Smooth muscle cell (in vitro differentiated cells): Measurements from ENCODE around the gene RFNG. TPM values are rescaled to one million over a fixed set of nuclear protein-coding genes. Genes with fewer than 3 reads are reported as not detected.

Source experiments
- DNase-seq: peaks from one replicate; lab custom pipeline; 2025; ENCODE audit not compliant: unreplicated experiment; lab: John Stamatoyannopoulos, UW
- H2AFZ ChIP-seq: fragments of 200-600 bp; sonication (generic); 2 replicates; pipeline ENCODE4 v1.6.0; 2016; ENCODE audit warnings: antibody characterized with exemption, low read depth, mild to moderate bottlenecking
- H3F3A ChIP-seq: fragments of 200-600 bp; sonication (generic); 2 replicates; pipeline ENCODE4 v1.6.0; 2017; ENCODE audit warnings: antibody characterized with exemption, low read depth
- H3K27ac ChIP-seq: fragments of 200-600 bp; sonication (generic); 2 replicates; pipeline ENCODE4 v1.5.1; 2016; ENCODE audit warnings: low read depth, mild to moderate bottlenecking
- H3K27me3 ChIP-seq: fragments of 200-600 bp; sonication (generic); 2 replicates; pipeline ENCODE4 v1.6.1; 2016; ENCODE audit warnings: low read depth, mild to moderate bottlenecking
- H3K36me3 ChIP-seq: fragments of 200-600 bp; sonication (generic); 2 replicates; pipeline ENCODE4 v1.5.1; 2016; ENCODE audit warnings: low read depth
- H3K4me1 ChIP-seq: fragments of 200-600 bp; sonication (generic); 2 replicates; pipeline ENCODE4 v1.5.1; 2016; ENCODE audit warnings: low read depth
- H3K4me2 ChIP-seq: fragments of 200-600 bp; sonication (generic); 2 replicates; pipeline ENCODE4 v1.6.0; 2016; ENCODE audit warnings: mild to moderate bottlenecking
- H3K4me3 ChIP-seq: fragments of 200-600 bp; sonication (generic); 2 replicates; pipeline ENCODE4 v1.5.1; 2016; ENCODE audit warnings: mild to moderate bottlenecking
- H3K79me2 ChIP-seq: fragments of 200-600 bp; sonication (generic); 2 replicates; pipeline ENCODE4 v1.6.0; 2016; ENCODE audit warnings: low read depth, mild to moderate bottlenecking
- H3K9ac ChIP-seq: fragments of 200-600 bp; sonication (generic); 2 replicates; pipeline ENCODE4 v1.6.0; 2016; ENCODE audit warnings: low read depth
- H3K9me3 ChIP-seq: fragments of 200-600 bp; sonication (generic); replicated peaks from 2 replicates; pipeline ENCODE4 v1.5.1; 2016; ENCODE audit warnings: low read depth
- H4K20me1 ChIP-seq: fragments of 200-600 bp; sonication (generic); 2 replicates; pipeline ENCODE4 v1.6.0; 2016; ENCODE audit warnings: low read depth
- WGBS: methylation state at CpG from one replicate; pipeline ENCODE4 v1.1.7; 2016; ENCODE audit warnings: low lambda C conversion rate; 5-methylcytosine and 5-hydroxymethylcytosine counted together
- polyA plus RNA-seq: library from polyadenylated mRNA; unstranded; fragments of >200 nt; fragmentation: Nextera tagmentation; extraction: Ambion mirVana; gene quantifications from 2 replicates; pipeline ENCODE4 v1.2.1, GENCODE V29; 2016
- total RNA-seq: library from RNA; depleted of rRNA; stranded (reverse); fragments of >200 nt; gene quantifications from 2 replicates; pipeline ENCODE4 v1.2.3, GENCODE V29; 2014
- TF ChIP-seq, protein P1 (sequence below): fragments of 200-600 bp; sonication (generic); IDR thresholded peaks from 2 replicates; pipeline ENCODE4 v1.5.1; 2017; ENCODE audit warnings: borderline replicate concordance, mild to moderate bottlenecking, antibody characterized with exemption; ENCODE audit not compliant: insufficient read depth, poor library complexity, severe bottlenecking

The RFNG gene
- total and polyA plus RNA-seq, 2 experiments from 2014 or later = 27.1 to 54.9 TPM

DNA sequence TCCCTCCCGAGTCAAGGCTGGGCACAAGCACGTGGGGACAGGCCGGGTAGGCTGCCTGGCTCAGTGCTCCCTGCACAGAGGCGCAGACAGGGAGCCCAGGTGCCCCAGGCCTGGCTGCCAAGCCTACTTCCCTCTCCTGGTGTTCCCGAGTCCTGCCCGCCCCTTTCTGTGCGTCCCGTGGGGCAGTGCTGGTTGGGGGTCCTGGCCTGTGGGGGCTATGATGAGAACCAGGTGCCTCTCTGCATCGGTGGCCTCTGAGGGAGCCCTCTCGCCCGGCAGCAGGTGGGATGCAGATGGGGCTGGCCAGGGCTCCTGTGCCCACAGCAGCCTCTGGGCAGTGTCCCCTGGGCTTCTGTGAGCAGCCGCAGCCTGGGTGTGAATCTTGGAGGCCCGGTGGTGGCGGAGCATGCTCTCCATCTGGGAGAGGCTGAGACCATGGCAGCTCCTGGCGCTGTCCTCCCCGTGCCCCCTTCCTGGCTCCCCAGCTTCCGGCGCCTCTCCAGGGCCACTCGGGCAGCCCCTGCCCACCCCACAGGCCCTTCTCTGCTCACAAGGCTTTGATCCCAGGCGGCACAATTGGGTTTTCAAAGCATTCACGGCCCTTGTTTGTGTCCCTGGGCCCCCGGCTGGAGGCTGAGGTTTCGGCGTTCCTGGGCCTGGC, 36.2 kb downstream of the RFNG start:
- DNase-seq = no peak
- H3K4me1 ChIP-seq = no peaks in the 10 kb centered on the region
- H3K79me2 ChIP-seq = no peaks in the 10 kb centered on the region
- H4K20me1 ChIP-seq = peaks cover 10% of the 10 kb centered on the region
- H3K9ac ChIP-seq = no peak overlapping the region
- H3K4me2 ChIP-seq = no peak overlapping the region
- no peak overlapping the region for H3K27ac ChIP-seq
- H3K4me3 ChIP-seq = no peak overlapping the region
- H2AFZ ChIP-seq = no peak overlapping the region
- no peaks in the 10 kb centered on the region for H3F3A ChIP-seq
- no peaks in the 10 kb centered on the region for H3K9me3 ChIP-seq
- TF ChIP-seq, protein P1, sequence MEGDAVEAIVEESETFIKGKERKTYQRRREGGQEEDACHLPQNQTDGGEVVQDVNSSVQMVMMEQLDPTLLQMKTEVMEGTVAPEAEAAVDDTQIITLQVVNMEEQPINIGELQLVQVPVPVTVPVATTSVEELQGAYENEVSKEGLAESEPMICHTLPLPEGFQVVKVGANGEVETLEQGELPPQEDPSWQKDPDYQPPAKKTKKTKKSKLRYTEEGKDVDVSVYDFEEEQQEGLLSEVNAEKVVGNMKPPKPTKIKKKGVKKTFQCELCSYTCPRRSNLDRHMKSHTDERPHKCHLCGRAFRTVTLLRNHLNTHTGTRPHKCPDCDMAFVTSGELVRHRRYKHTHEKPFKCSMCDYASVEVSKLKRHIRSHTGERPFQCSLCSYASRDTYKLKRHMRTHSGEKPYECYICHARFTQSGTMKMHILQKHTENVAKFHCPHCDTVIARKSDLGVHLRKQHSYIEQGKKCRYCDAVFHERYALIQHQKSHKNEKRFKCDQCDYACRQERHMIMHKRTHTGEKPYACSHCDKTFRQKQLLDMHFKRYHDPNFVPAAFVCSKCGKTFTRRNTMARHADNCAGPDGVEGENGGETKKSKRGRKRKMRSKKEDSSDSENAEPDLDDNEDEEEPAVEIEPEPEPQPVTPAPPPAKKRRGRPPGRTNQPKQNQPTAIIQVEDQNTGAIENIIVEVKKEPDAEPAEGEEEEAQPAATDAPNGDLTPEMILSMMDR = no peak
- H3K27me3 ChIP-seq = no peaks in the 10 kb centered on the region
- H3K36me3 ChIP-seq = no peaks in the 10 kb centered on the region
- 87% methylated on average over 21 of the region's 24 CpGs for WGBS

DNA sequence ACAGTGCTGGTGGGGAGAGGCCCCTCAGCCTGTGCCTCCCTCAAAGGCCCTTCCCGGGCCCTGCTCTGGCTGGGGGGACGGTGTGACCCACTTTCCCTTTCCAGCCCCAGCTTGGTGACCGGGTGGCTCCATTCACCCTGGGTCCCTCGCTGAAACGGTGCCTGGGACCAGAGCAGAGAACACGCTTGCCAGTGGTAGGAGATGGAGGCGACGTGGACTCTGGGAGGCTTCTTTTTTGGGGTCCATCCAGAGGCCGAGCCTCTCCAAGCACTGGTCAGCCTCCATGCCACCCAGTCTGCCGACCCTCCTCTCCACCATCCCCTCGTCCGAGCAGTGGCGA, 36.7 kb downstream of the RFNG start:
- peaks cover 5% of the 10 kb centered on the region for H4K20me1 ChIP-seq
- no peak overlapping the region for H2AFZ ChIP-seq
- TF ChIP-seq, protein P1 = no peak
- H3K36me3 ChIP-seq = no peaks in the 10 kb centered on the region
- no peak overlapping the region for H3K4me3 ChIP-seq
- no peak for DNase-seq
- H3K9ac ChIP-seq = no peak overlapping the region
- no peaks in the 10 kb centered on the region for H3K9me3 ChIP-seq
- 88% methylated on average over 13 of the region's 13 CpGs for WGBS
- H3K4me2 ChIP-seq = no peak overlapping the region
- H3K27me3 ChIP-seq = no peaks in the 10 kb centered on the region
- no peaks in the 10 kb centered on the region for H3F3A ChIP-seq
- no peaks in the 10 kb centered on the region for H3K79me2 ChIP-seq
- no peak overlapping the region for H3K27ac ChIP-seq
- H3K4me1 ChIP-seq = no peaks in the 10 kb centered on the region

DNA sequence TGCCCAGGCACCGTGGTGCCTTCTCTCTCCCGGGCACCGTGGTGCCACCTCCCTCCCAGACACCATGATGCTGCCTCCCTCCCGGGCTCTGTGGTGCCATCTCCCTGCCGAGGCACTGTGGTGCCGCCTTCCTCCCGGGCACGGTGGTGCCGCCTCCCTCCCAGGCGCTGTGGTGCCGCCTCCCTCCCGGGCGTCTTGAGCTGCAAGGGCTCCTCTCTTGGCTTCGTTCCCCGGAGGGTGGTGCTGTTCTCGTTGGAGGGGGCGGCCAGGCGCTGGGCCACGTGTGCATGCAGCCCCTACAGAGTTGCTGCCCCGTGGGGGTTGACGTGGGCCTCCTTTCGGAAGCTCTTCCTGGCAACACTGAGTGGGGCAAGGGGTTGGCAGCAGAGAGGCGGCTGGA, 37.2 kb downstream of the RFNG start:
- Histone ChIP-seq H3K9ac (no peak overlapping the region), H4K20me1 (no peaks in the 10 kb centered on the region), H3K4me2 (no peak overlapping the region), H3K36me3 (no peaks in the 10 kb centered on the region), H3F3A (no peaks in the 10 kb centered on the region), H3K9me3 (no peaks in the 10 kb centered on the region), H3K4me3 (no peak overlapping the region), H2AFZ (no peak overlapping the region), H3K79me2 (no peaks in the 10 kb centered on the region), H3K27me3 (no peaks in the 10 kb centered on the region), H3K27ac (no peak overlapping the region), H3K4me1 (no peaks in the 10 kb centered on the region)
- WGBS = 97% methylated on average over 23 of the region's 23 CpGs
- DNase-seq = no peak
- TF ChIP-seq, protein P1 = no peak

DNA sequence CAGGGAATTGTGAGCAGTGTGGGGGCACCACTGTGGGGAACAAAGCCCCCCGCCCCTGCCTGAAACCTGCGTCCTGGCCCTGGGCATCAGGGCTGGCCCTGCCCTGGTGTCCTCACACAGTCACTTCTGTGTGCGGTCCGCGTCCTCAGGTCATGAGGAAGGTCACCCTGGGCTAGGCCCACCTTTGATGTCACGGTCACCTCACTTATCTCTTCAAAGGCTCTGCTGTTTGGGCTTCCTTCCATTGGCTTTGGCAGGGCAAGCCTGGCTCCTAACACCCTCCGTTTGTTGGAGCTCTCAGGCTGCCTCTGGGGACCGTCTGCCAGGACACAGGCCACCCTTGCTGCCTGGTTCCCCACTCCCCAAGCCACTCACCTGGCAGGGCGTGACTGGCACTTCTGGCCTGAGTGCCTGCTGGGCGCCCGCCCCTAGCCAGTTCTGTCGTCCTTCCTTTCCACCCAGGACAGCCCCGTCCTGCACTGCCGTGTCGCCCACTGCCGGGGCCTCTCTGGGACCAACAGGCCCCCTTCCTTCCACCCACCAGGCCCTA, 37.8 kb downstream of the RFNG start:
- H3K4me1 ChIP-seq = no peaks in the 10 kb centered on the region
- H3F3A ChIP-seq = no peaks in the 10 kb centered on the region
- no peak overlapping the region for H2AFZ ChIP-seq
- no peaks in the 10 kb centered on the region for H3K36me3 ChIP-seq
- no peak overlapping the region for H3K9ac ChIP-seq
- H3K27me3 ChIP-seq = no peaks in the 10 kb centered on the region
- no peak overlapping the region for H3K4me2 ChIP-seq
- no peaks in the 10 kb centered on the region for H3K79me2 ChIP-seq
- TF ChIP-seq, protein P1 = no peak
- no peak for DNase-seq
- WGBS = 96% methylated on average over 16 of the region's 16 CpGs
- no peak overlapping the region for H3K4me3 ChIP-seq
- H4K20me1 ChIP-seq = no peaks in the 10 kb centered on the region
- H3K9me3 ChIP-seq = no peaks in the 10 kb centered on the region
- no peak overlapping the region for H3K27ac ChIP-seq
